HCT116 (cell line): ENCODE measurements around the gene PPP2R5D. TPM values are rescaled to one million over a fixed set of nuclear protein-coding genes. Genes with fewer than 3 reads are reported as not detected.
"Not testable (repeated sequence)": the region's sequence is repeated elsewhere in the genome, so short reads cannot be mapped to it uniquely, and the experiment has no call there.

Experiments
- ATAC-seq: fragments of 200-7000 bp; cut with Tn5 transposase; 2 replicates; pipeline ENCODE4 v1.9.1; 2020; ENCODE audit warnings: mild to moderate bottlenecking, moderate library complexity
- BruUV-seq: library from RNA; stranded (reverse); fragments of 400-500 nt; replicated peaks from 2 replicates; lab custom pipeline; 2021; lab: Mats Ljungman, UMichigan
- CTCF ChIA-PET: fragments of 300-600 bp; sonication (Branson Sonifier 250); formaldehyde crosslinking; loops from one replicate; lab custom pipeline; 2021; ENCODE audit warnings: antibody characterized with exemption; lab: Charles Lee
- POLR2A ChIA-PET: fragments of 300-600, 350-600 bp; sonication (Branson Sonifier 250); formaldehyde crosslinking; loops from one replicate; lab custom pipeline; 2021; ENCODE audit warnings: antibody characterized with exemption; lab: Charles Lee
- RAD21 ChIA-PET, 2 experiments: fragments of 300-600 bp; sonication (Branson Sonifier 250); formaldehyde crosslinking; loops; one replicate each; lab custom pipeline; 2023; ENCODE audit warnings: low total read pairs in 2 of 2; ENCODE audit not compliant: uncharacterized antibody in 2 of 2, unreplicated experiment in 2 of 2, low non-redundant PET in 1 of 2; lab: Charles Lee
- DNase-seq: peaks from one replicate; pipeline ENCODE4 v3.0.0-alpha.2; 2010; ENCODE audit warnings: low read depth, low spot score
- H2AFZ ChIP-seq: fragments of 200-600 bp; shearing (Covaris generic), sonication (generic); 2 replicates; pipeline ENCODE4 v1.6.1; 2017; ENCODE audit warnings: low read depth, mixed run types, mixed read lengths, antibody characterized with exemption, low read length; ENCODE audit not compliant: poor library complexity, severe bottlenecking
- H3K27ac ChIP-seq: 2 replicates; pipeline ENCODE4 v1.5.1; 2012; ENCODE audit warnings: low read depth, low read length
- H3K27me3 ChIP-seq: fragments of 200-600 bp; sonication (generic); 2 replicates; pipeline ENCODE4 v1.6.1; 2016; ENCODE audit warnings: mixed run types, low read length, mixed read lengths; ENCODE audit not compliant: insufficient read depth
- H3K36me3 ChIP-seq, 2 experiments: fragments of 200-500 bp in 1 of 2; fragments of 200-600 bp in 1 of 2; sonication (Bioruptor generic) in 1 of 2; sonication (generic) in 1 of 2; 2 replicates each; pipeline versions ENCODE4 v1.5.1 to v1.6.1; 2014 to 2016; ENCODE audit warnings: low read length in 2 of 2, inconsistent platforms in 1 of 2, mixed read lengths in 1 of 2, mixed run types in 1 of 2; ENCODE audit not compliant: insufficient read depth in 2 of 2, control insufficient read depth in 1 of 2
- H3K4me1 ChIP-seq, 2 experiments: fragments of 200-600 bp in 1 of 2; sonication (generic) in 1 of 2; 2 replicates each; pipeline versions ENCODE4 v1.5.1 to v1.6.1; 2012 to 2017; ENCODE audit warnings: low read length in 2 of 2, inconsistent platforms in 1 of 2, mild to moderate bottlenecking in 1 of 2, mixed read lengths in 1 of 2, mixed run types in 1 of 2, moderate library complexity in 1 of 2; ENCODE audit not compliant: insufficient read depth in 2 of 2, control insufficient read depth in 1 of 2
- H3K4me2 ChIP-seq: fragments of 200-600 bp; sonication (generic); 2 replicates; pipeline ENCODE4 v1.6.1; 2017; ENCODE audit warnings: mixed run types, low read length, mixed read lengths
- H3K4me3 ChIP-seq, 2 experiments: fragments of 200-600 bp in 1 of 2; sonication (generic) in 1 of 2; replicated peaks in 1 of 2; 2 replicates each; pipeline ENCODE4 v1.5.1; 2011 to 2016; ENCODE audit warnings: low read length in 2 of 2, control low read depth in 1 of 2, low read depth in 1 of 2, mild to moderate bottlenecking in 1 of 2, mixed read lengths in 1 of 2, mixed run types in 1 of 2
- H3K79me2 ChIP-seq: fragments of 200-600 bp; sonication (generic); 2 replicates; pipeline ENCODE4 v1.6.1; 2017; ENCODE audit warnings: mild to moderate bottlenecking, mixed run types, low read length, moderate library complexity, mixed read lengths; ENCODE audit not compliant: insufficient read depth
- H3K9ac ChIP-seq: fragments of 200-600 bp; sonication (generic); 2 replicates; pipeline ENCODE4 v1.6.1; 2016; ENCODE audit warnings: low read length, mixed read lengths
- H3K9me2 ChIP-seq: fragments of 200-600 bp; sonication (generic), shearing (Covaris generic); 2 replicates; pipeline ENCODE4 v1.6.1; 2017; ENCODE audit warnings: mixed run types, mild to moderate bottlenecking, moderate library complexity; ENCODE audit not compliant: insufficient read depth
- H3K9me3 ChIP-seq, 2 experiments: fragments of 200-500 bp in 1 of 2; fragments of 200-600 bp in 1 of 2; sonication (Bioruptor generic) in 1 of 2; sonication (generic) in 1 of 2; 2 replicates each; pipeline ENCODE4 v1.6.1; 2014 to 2017; ENCODE audit warnings: low read length in 2 of 2, mixed read lengths in 2 of 2, inconsistent platforms in 1 of 2, low read depth in 1 of 2, mild to moderate bottlenecking in 1 of 2, mixed run types in 1 of 2, moderate library complexity in 1 of 2; ENCODE audit not compliant: control insufficient read depth in 1 of 2, insufficient read depth in 1 of 2
- H4K20me1 ChIP-seq: fragments of 200-600 bp; sonication (generic), shearing (Covaris generic); 2 replicates; pipeline ENCODE4 v1.6.1; 2017; ENCODE audit warnings: mixed run types, mild to moderate bottlenecking, moderate library complexity; ENCODE audit not compliant: insufficient read depth
- CEBPB ChIP-seq: IDR thresholded peaks from 2 replicates; pipeline ENCODE4 v1.6.1; 2012; ENCODE audit warnings: low read depth
- EZH2phosphoT487 ChIP-seq: fragments of 200-600 bp; IDR thresholded peaks from 2 replicates; pipeline ENCODE4 v1.6.1; 2018; ENCODE audit warnings: antibody characterized with exemption, borderline replicate concordance
- POLR2AphosphoS5 ChIP-seq: IDR thresholded peaks from 2 replicates; pipeline ENCODE4 v1.6.1; 2011; ENCODE audit warnings: mild to moderate bottlenecking, low read depth, low read length, moderate library complexity
- SIN3A ChIP-seq: IDR thresholded peaks from 2 replicates; pipeline ENCODE4 v1.6.1; 2012; ENCODE audit warnings: low read depth
- YY1 ChIP-seq: IDR thresholded peaks from 2 replicates; pipeline ENCODE4 v1.6.1; 2011; ENCODE audit warnings: low read length, low read depth, moderate library complexity, mild to moderate bottlenecking; ENCODE audit not compliant: insufficient replicate concordance; ENCODE audit errors: extremely low read depth
- intact Hi-C: fragments of 100-400 bp; cut with micrococcal nuclease; formaldehyde crosslinking; loops from 2 replicates; pipeline ENCODE4 v1.10.0; 2022
- total RNA-seq: library from RNA; stranded (reverse); gene quantifications from one replicate; pipeline ENCODE4 v1.2.1, GENCODE V29; 2021; ENCODE audit not compliant: unreplicated experiment

Gene PPP2R5D
- total RNA-seq, 1 experiment from 2014 or later: 49.6 TPM

- H2AFZ ChIP-seq: no peak overlapping the region
- H3K4me2 ChIP-seq: no peak overlapping the region
- no peaks in the 10 kb centered on the region for H3K9me2 ChIP-seq
- no peaks in the 10 kb centered on the region for H3K79me2 ChIP-seq
- no peaks in the 10 kb centered on the region for H4K20me1 ChIP-seq
- no peaks in the 10 kb centered on the region for H3K9me3 ChIP-seq
- no peaks in the 10 kb centered on the region for H3K4me1 ChIP-seq
- ChIA-PET RAD21 (no interaction called here), POLR2A (interaction anchor here (0.7 kb wide), 1 partner anchor 13 kb away, joined by 4 read pairs; the partner anchor contains the start of gene CUL7), CTCF (no interaction called here)
- H3K27ac ChIP-seq: no peak overlapping the region
- ATAC-seq (no peak), DNase-seq (no peak)
- H3K27me3 ChIP-seq: no peaks in the 10 kb centered on the region
- no peak overlapping the region for H3K9ac ChIP-seq
- intact Hi-C loops: no loop called here
- H3K4me3 ChIP-seq: no peak overlapping the region
- peaks cover 0 to 13% of the 10 kb centered on the region in 2 experiments; a peak in 2 of 4 replicates for H3K36me3 ChIP-seq
- TF ChIP-seq POLR2AphosphoS5: no peak
- no peak for TF ChIP-seq YY1
- no peak for TF ChIP-seq CEBPB
- no peak for TF ChIP-seq EZH2phosphoT487
- TF ChIP-seq SIN3A: no peak
- no TSS peak for BruUV-seq
These were observed 56.3 kb downstream of the PPP2R5D start for GRCh38 chr6:43040542-43041257.

GRCh38 chr6:43041475-43041874 is 57.1 kb downstream of the PPP2R5D start:
- H3K4me2 ChIP-seq, H3K9me2 ChIP-seq, POLR2A ChIA-PET, H4K20me1 ChIP-seq, H3K27ac ChIP-seq, RAD21 ChIA-PET, H2AFZ ChIP-seq, H3K4me3 ChIP-seq, H3K27me3 ChIP-seq, ATAC-seq, H3K9me3 ChIP-seq, H3K79me2 ChIP-seq, H3K4me1 ChIP-seq, BruUV-seq, CTCF ChIA-PET, H3K9ac ChIP-seq, intact Hi-C loops, DNase-seq: not testable (repeated sequence)
- H3K36me3 ChIP-seq: peaks cover 0 to 13% of the 10 kb centered on the region in 2 experiments; a peak in 2 of 4 replicates
